Neural cell (in vitro differentiated cells): ENCODE measurements around the gene AQP4. TPM values are rescaled to one million over a fixed set of nuclear protein-coding genes. Genes with fewer than 3 reads are reported as not detected.

Experiments used
- H2AFZ ChIP-seq: fragments of 200-600, 300-800 bp; sonication (generic), shearing (Covaris generic); 2 replicates; pipeline ENCODE4 v1.6.0; 2014; ENCODE audit warnings: low read depth, mild to moderate bottlenecking, antibody characterized with exemption, low read length, moderate library complexity
- H3F3A ChIP-seq: fragments of 200-600 bp; shearing (Covaris generic); 2 replicates; pipeline ENCODE4 v1.6.1; 2016; ENCODE audit warnings: mild to moderate bottlenecking, moderate library complexity, mixed read lengths, antibody characterized with exemption, low read length; ENCODE audit not compliant: insufficient read depth, poor library complexity, severe bottlenecking
- H3K27ac ChIP-seq: fragments of 200-600, 300-800 bp; sonication (generic), shearing (Covaris generic); 2 replicates; pipeline ENCODE4 v1.5.1; 2014; ENCODE audit warnings: mild to moderate bottlenecking, low read length, moderate library complexity
- H3K27me3 ChIP-seq: fragments of 300-800, 200-600 bp; sonication (generic), shearing (Covaris generic); 2 replicates; pipeline ENCODE4 v1.6.0; 2014; ENCODE audit warnings: mild to moderate bottlenecking, low read depth, low read length, moderate library complexity; ENCODE audit not compliant: insufficient read depth
- H3K36me3 ChIP-seq: fragments of 300-800, 200-600 bp; sonication (generic), shearing (Covaris generic); 2 replicates; pipeline ENCODE4 v1.5.1; 2014; ENCODE audit warnings: mild to moderate bottlenecking, antibody characterized with exemption, low read length, moderate library complexity; ENCODE audit not compliant: insufficient read depth
- H3K4me2 ChIP-seq: fragments of 300-800, 200-600 bp; sonication (generic), shearing (Covaris generic); 2 replicates; pipeline ENCODE4 v1.6.0; 2014; ENCODE audit warnings: mild to moderate bottlenecking, low read length
- H3K4me3 ChIP-seq: fragments of 300-800, 200-600 bp; sonication (generic), shearing (Covaris generic); 2 replicates; pipeline ENCODE4 v1.5.1; 2014; ENCODE audit warnings: mild to moderate bottlenecking, low read length, moderate library complexity
- H3K79me2 ChIP-seq: fragments of 200-600 bp; shearing (Covaris generic); replicated peaks from 2 replicates; pipeline ENCODE4 v1.6.0; 2014; ENCODE audit warnings: mild to moderate bottlenecking, low read length, moderate library complexity; ENCODE audit not compliant: insufficient read depth
- H3K9ac ChIP-seq: fragments of 300-800, 200-600 bp; sonication (generic), shearing (Covaris generic); 2 replicates; pipeline ENCODE4 v1.6.1; 2016; ENCODE audit warnings: mild to moderate bottlenecking, low read length, mixed read lengths
- H3K9me2 ChIP-seq: fragments of 200-600 bp; shearing (Covaris generic); 2 replicates; pipeline ENCODE4 v1.6.1; 2016; ENCODE audit warnings: mild to moderate bottlenecking, low read length, mixed read lengths; ENCODE audit not compliant: insufficient read depth
- H3K9me3 ChIP-seq: fragments of 200-600, 300-800 bp; sonication (generic), shearing (Covaris generic); 2 replicates; pipeline ENCODE4 v1.6.1; 2016; ENCODE audit warnings: mild to moderate bottlenecking, mixed run types, low read length, moderate library complexity, mixed read lengths
- H4K20me1 ChIP-seq: fragments of 200-600 bp; shearing (Covaris generic); 2 replicates; pipeline ENCODE4 v1.6.1; 2016; ENCODE audit warnings: mild to moderate bottlenecking, mixed run types; ENCODE audit not compliant: insufficient read depth
- EP300 ChIP-seq: fragments of 450-650 bp; conservative IDR thresholded peaks from 2 replicates; pipeline ENCODE4 v1.6.1; 2014; ENCODE audit warnings: antibody characterized with exemption, mild to moderate bottlenecking, moderate library complexity; ENCODE audit not compliant: poor library complexity, severe bottlenecking
- EZH2 ChIP-seq: fragments of 200-600, 300-800 bp; shearing (Covaris generic), sonication (generic); IDR thresholded peaks from 2 replicates; pipeline ENCODE4 v1.6.1; 2014; ENCODE audit warnings: antibody characterized with exemption, low read length, borderline replicate concordance, mild to moderate bottlenecking; ENCODE audit not compliant: insufficient read depth, poor library complexity, severe bottlenecking
- MXI1 ChIP-seq: fragments of 450-650 bp; conservative IDR thresholded peaks from 2 replicates; pipeline ENCODE4 v1.6.1; 2014; ENCODE audit warnings: antibody characterized with exemption, mild to moderate bottlenecking; ENCODE audit not compliant: poor library complexity, severe bottlenecking
- POLR2AphosphoS5 ChIP-seq: IDR thresholded peaks from 2 replicates; pipeline ENCODE4 v1.6.1; 2012
- SMC3 ChIP-seq: fragments of 450-650 bp; conservative IDR thresholded peaks from 2 replicates; pipeline ENCODE4 v1.6.1; 2014; ENCODE audit warnings: antibody characterized with exemption, mild to moderate bottlenecking, moderate library complexity; ENCODE audit not compliant: poor library complexity
- TAF1 ChIP-seq: IDR thresholded peaks from 2 replicates; pipeline ENCODE4 v1.6.1; 2012; ENCODE audit warnings: low read depth
- polyA plus RNA-seq: library from polyadenylated mRNA; depleted of rRNA; stranded (reverse); fragments of >200 nt; gene quantifications from 2 replicates; pipeline ENCODE4 v1.2.3, GENCODE V29; 2014
- TF ChIP-seq, protein P1 (sequence below): fragments of 450-650 bp; IDR thresholded peaks from 2 replicates; pipeline ENCODE4 v1.5.1; 2014; ENCODE audit warnings: antibody characterized with exemption, mild to moderate bottlenecking, moderate library complexity; ENCODE audit not compliant: poor library complexity, severe bottlenecking
- TF ChIP-seq, protein P2 (sequence below): IDR thresholded peaks from 2 replicates; pipeline ENCODE4 v1.6.1; 2012; ENCODE audit warnings: borderline replicate concordance

AQP4 gene
- polyA plus RNA-seq, 1 donor from 2014 or later = 0.24 TPM

DNA sequence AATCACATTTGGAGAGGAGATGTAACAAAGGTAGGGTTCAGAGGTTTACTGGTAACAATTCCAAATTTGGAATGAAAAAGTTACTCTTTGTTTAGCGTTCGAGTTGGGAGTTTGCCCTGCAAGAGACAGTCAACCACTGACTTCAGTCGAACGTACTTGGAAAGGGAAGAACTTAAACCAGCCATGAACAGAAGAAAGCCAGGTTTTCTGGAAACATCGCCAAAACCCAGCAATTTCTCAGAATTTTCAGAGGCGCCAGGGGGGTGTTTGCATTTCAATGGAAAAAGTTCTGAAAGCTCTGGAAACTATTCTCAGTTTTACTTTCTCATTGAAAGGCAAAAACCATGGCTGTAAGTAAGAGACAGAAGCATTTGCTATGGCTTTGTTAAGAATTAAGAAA lies 28.5 kb upstream of the AQP4 start:
- H3F3A ChIP-seq = no peaks in the 10 kb centered on the region

DNA sequence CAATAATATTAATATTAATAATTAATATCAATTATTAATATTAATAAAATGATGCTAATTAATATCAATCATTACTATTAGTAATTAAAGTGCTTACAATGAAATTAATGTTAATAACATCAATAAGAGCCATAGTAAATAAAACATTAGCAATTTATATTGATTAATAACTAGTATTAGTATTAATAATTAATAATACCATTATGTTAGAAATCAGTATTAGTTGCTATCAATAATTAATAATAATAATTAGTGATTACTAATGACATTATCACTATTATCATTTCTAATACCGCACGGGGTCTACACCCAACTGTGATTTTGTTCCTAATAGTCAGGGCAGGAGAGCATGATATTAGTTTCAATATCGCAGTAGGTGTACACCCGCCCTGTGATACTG lies 22.8 kb upstream of the AQP4 start:
- no peaks in the 10 kb centered on the region for H3K79me2 ChIP-seq
- H3K4me2 ChIP-seq = no peak overlapping the region
- H4K20me1 ChIP-seq = no peaks in the 10 kb centered on the region
- H3K27me3 ChIP-seq = no peaks in the 10 kb centered on the region
- no peaks in the 10 kb centered on the region for H3F3A ChIP-seq
- H3K27ac ChIP-seq = no peak overlapping the region
- H3K9me3 ChIP-seq = no peaks in the 10 kb centered on the region
- H3K4me3 ChIP-seq = no peak overlapping the region
- no peak overlapping the region for H3K9ac ChIP-seq
- no peaks in the 10 kb centered on the region for H3K9me2 ChIP-seq
- H2AFZ ChIP-seq = no peak overlapping the region
- no peaks in the 10 kb centered on the region for H3K36me3 ChIP-seq
- TF ChIP-seq, protein P1, sequence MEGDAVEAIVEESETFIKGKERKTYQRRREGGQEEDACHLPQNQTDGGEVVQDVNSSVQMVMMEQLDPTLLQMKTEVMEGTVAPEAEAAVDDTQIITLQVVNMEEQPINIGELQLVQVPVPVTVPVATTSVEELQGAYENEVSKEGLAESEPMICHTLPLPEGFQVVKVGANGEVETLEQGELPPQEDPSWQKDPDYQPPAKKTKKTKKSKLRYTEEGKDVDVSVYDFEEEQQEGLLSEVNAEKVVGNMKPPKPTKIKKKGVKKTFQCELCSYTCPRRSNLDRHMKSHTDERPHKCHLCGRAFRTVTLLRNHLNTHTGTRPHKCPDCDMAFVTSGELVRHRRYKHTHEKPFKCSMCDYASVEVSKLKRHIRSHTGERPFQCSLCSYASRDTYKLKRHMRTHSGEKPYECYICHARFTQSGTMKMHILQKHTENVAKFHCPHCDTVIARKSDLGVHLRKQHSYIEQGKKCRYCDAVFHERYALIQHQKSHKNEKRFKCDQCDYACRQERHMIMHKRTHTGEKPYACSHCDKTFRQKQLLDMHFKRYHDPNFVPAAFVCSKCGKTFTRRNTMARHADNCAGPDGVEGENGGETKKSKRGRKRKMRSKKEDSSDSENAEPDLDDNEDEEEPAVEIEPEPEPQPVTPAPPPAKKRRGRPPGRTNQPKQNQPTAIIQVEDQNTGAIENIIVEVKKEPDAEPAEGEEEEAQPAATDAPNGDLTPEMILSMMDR = no peak
- no peak for TF ChIP-seq MXI1
- no peak for TF ChIP-seq EZH2
- no peak for TF ChIP-seq EP300
- TF ChIP-seq SMC3 = no peak
- TF ChIP-seq, protein P2, sequence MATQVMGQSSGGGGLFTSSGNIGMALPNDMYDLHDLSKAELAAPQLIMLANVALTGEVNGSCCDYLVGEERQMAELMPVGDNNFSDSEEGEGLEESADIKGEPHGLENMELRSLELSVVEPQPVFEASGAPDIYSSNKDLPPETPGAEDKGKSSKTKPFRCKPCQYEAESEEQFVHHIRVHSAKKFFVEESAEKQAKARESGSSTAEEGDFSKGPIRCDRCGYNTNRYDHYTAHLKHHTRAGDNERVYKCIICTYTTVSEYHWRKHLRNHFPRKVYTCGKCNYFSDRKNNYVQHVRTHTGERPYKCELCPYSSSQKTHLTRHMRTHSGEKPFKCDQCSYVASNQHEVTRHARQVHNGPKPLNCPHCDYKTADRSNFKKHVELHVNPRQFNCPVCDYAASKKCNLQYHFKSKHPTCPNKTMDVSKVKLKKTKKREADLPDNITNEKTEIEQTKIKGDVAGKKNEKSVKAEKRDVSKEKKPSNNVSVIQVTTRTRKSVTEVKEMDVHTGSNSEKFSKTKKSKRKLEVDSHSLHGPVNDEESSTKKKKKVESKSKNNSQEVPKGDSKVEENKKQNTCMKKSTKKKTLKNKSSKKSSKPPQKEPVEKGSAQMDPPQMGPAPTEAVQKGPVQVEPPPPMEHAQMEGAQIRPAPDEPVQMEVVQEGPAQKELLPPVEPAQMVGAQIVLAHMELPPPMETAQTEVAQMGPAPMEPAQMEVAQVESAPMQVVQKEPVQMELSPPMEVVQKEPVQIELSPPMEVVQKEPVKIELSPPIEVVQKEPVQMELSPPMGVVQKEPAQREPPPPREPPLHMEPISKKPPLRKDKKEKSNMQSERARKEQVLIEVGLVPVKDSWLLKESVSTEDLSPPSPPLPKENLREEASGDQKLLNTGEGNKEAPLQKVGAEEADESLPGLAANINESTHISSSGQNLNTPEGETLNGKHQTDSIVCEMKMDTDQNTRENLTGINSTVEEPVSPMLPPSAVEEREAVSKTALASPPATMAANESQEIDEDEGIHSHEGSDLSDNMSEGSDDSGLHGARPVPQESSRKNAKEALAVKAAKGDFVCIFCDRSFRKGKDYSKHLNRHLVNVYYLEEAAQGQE = no peak
- no peak for TF ChIP-seq TAF1

More for the DNA sequence above, 28.5 kb upstream of the AQP4 start:
- Histone ChIP-seq H2AFZ (no peak overlapping the region), H3K4me2 (no peak overlapping the region), H3K4me3 (no peak overlapping the region), H3K36me3 (no peaks in the 10 kb centered on the region), H3K9ac (no peak overlapping the region), H3K79me2 (no peaks in the 10 kb centered on the region), H3K9me3 (no peaks in the 10 kb centered on the region), H4K20me1 (no peaks in the 10 kb centered on the region), H3K9me2 (no peaks in the 10 kb centered on the region), H3K27ac (no peak overlapping the region), H3K27me3 (no peaks in the 10 kb centered on the region)
- TF ChIP-seq MXI1 (no peak), POLR2AphosphoS5 (no peak), SMC3 (no peak), EP300 (no peak), TAF1 (no peak), EZH2 (no peak)
- TF ChIP-seq, protein P1 = no peak
- TF ChIP-seq, protein P2 = no peak
